Hindlimb muscle (tissue), 1 donor: ENCODE measurements around the gene C6orf47. TPM values are rescaled to one million over a fixed set of nuclear protein-coding genes. Genes with fewer than 3 reads are reported as not detected.

Experiments used
- DNase-seq: peaks from one replicate; pipeline ENCODE4 v3.0.0-alpha.2; 2013
- polyA plus RNA-seq: library from polyadenylated mRNA; unstranded; fragments of 120-200 nt; gene quantifications from one replicate; pipeline ENCODE4 v1.2.1, GENCODE V29; 2013; ENCODE audit not compliant: insufficient read length

C6orf47 gene
- polyA plus RNA-seq, 1 donor: 13.1 TPM

DNA sequence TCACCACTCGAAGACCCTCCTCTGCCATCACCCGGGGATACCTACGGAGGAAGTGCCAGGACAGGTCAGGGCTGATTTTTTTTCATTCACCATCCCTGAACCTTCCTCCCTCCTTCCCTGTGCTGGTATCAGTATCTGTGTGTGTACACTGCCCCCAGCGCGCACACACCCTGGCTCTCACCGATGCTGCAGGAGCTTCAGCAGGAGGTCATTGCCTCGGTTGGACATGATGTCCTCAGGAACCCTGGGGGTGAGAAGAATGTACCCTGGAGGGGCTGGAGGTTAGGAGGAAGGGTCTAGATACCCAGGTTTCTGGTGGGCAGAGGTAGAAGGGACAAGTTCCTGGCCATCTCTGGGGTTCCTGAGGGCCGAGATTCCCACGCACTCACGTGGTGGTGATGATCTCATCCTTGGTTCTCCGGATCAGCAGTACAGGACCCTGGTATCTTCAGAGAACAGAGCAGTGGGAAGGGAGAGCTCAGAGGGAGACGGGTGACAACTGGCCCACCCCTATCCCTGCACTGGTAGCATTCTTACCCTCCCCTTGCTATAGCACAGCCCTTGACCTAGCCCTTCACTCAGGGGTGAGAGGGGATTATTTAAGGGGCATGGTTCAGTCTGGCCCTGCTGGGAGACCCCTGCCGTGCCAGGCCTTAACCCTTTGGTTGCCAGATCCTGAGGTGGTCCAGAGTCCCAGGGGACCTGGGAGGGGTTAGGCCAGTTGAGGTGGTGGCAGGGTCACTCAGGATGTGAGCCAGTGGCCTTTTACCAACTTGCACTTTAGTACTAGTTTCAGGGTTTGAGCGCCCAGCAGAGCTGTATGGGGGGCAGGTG is 27.5 kb upstream of the C6orf47 start:
- DNase-seq: no peak

DNA sequence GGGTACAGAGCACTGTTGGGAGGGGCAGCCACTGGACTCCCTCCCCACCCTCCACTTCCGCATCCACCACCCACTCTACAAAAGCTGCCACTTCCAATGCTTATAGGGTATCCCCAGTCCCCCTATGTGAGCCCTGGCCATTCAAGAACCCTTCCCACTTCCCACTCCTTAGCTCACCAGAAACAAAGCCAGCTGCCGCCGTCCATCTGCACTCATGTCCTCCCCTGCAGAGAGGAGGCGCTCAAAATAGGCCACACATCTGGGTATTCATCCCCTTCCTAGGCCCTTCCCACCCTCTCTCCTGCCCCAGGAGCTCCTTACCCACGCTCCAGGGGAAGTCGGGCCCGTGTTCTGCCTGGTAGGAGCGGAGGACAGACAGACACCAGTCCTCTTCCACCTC is 26.7 kb upstream of the C6orf47 start:
- no peak for DNase-seq

DNA sequence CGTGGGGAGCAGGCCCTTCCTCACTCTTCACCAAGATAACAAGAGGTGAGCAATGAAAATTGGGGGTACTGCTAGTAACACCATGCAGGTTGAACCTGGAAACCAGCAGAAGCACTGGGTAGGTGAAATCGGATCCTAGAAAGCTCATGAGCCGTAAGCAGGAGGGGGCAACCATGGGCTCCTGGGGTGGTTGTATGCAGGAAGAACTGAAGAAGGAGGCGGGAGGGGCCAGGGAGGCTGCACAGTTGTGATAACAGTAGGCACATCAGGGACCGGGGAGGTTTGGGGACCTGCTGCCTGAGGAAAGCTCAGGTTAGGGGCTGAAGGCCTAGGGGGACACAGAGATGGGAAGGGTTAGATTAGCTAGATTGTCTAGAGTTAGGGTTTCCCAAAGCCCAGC is 25.9 kb upstream of the C6orf47 start:
- DNase-seq: no peak

DNA sequence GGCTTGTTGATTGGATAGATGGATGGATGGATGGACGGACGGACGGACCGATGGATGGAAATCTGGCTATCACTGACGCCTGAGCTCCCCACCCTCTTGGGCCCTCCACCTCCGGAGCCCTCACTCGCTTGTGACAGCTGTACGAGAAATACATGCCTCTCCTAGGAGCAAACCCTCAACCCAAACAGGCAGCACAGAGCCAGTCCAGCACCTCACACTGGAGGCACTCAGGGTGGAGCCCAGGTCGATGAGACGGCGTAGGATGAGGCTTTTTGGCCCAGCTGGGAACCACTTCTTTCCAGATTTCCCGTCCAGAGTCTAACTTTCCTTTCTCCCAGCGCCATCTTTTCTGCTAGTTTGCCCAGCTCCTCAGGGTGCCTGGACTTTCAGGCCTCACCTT is 23.0 kb upstream of the C6orf47 start:
- no peak for DNase-seq

DNA sequence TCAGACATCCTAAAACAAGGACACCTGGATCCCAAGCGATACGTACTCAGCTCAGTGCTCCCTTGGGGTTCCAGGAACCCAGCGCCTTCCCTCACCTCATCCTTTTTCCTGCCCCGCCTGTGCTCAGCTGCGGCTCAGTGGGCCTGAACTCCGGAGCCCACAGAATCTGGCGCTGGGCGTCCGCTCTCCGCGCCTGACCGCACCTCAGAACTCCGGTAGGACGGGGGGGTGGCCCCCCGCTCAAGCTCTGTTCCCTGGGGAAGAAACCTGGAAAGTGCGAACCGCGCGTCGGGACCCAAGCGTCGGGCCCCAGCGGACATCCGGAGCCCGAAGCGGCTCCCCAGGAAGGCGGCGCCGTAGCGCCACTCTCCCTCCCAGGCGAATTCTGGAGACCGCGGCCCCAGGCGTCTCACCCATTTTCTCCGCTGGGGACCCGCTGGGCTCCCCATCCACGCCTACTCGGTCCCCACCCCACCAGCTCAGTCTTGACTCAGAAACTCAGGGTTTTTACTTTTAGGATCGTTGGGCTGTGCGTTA is 20.6 kb upstream of the C6orf47 start:
- DNase-seq: peak; percentile 36

DNA sequence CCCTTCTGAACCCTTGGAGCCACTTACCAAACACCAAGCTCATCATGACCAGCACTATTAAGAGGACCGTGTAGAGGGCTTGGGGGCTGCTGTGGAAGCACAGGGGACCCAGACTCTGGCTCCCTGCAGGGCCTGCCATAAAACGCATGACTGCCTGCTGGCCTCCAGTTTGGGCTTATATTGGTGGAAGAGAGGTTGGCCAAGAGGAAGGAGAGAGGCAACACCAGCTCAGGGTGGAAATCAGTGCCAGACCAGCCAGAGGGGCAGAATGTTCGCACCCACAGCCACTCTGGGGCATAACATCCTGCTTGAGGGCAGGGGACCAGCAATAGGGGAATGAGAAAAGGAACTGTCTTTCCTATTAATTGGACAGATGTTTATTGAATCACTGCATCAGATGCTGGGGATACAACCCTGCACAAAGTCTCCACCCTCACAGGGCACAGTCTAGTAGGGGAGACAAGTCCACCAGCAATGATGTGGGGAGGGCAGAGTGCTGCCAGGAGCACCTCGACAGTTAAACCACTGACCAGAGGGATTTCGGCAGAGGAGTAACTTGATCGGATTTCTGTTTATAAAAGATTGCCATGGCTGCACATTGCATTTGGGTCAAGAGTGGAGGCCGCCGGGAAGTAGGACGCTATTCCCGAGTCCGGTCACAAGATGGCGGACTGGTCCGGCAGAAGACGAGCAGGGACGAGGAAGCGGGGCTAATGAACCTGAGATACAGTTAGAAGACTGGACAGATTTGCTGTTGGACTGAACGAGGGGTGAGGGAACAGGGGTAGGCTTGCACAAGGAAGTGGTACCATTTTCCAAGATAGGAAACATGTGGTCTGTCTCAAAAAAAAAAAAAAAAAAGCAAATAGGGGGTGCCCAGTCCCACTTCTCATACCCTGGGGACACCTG is 19.9 kb upstream of the C6orf47 start, which contains the start of gene LY6G5C:
TSS of gene LY6G5C (minus strand) at position 842 of the 909 bp plus-strand sequence. CDS start at position 148, 694 bp downstream.
- peak; percentile 87 for DNase-seq

DNA sequence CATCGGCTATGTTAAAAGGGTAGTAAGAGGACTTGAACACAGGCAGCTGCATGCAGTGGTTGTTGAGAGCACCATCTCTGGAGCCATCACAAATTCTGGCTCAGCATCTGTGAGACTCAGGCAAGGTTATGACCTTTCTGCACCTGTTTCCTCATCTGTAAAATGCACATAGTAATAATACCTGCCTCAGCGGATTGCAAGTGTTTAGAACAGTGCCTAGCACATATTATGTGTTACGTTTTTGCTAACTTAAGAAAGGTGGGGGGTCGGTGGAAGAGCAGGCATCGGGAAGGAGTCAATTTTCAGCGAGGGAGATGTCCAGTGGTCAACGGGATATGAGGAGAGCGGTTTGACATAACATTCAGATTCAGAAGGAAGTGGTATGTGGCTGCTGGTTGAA is 17.4 kb upstream of the C6orf47 start:
- DNase-seq: no peak

DNA sequence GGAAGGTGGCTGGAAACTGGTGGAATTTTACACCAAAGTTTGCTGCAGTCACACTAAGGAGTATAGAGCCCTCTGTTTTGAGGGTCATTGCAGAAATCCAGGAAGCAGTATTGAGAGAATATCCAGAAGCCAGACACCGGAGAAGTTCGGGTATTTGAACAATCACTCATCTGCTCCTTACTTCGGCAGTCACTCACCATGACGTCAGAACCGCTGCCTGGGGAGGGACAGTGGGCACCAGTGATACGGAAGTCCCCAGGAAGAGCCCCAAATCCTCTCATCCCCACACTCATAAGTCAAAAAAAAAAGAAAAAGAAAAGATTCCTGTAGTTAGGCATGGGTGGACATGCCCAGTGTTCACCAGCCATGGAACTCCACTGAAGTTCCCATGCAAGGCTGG is 16.3 kb upstream of the C6orf47 start:
- no peak for DNase-seq

DNA sequence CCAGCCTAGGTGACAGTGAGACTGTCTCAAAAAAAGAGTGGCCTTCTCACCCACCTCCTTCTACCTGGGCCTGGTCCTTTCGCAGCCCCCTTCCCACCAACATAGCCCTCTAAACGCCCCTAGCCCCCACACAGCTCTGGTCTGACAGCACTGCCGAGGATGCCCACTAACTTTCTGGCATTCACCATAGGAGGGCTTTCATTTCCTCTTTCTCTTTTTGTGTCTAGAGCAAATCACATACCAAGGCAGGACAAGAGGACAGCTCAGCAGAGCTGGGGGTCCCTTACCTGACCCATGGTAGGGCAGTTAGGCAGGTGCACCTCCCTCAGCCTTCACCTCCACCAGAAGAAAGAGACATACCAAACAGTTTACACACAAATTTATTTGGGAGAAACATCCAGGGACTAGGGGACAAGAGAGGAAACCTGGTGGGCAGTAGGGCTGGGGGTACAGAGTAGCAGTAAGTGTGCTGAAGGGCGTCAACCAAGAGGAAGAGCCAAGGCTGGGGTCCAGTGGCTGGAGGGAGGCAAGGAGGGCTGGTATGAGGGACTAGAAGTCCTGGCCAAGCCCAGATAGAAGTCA is 15.8 kb upstream of the C6orf47 start:
- no peak for DNase-seq

DNA sequence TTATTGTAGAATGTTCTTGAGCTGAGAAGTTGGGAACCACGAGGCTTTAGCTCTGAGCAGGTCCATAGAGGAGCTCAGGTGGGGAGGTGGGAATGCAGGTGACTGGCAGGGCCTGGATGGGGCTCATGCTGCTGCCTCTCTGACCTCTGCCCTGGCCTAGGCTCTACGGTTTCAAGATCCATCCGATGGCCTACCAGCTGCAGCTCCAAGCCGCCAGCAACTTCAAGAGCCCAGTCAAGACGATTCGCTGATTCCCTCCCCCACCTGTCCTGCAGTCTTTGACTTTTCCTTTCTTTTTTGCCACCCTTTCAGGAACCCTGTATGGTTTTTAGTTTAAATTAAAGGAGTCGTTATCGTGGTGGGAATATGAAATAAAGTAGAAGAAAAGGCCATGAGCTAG is 9.1 kb upstream of the C6orf47 start, which contains the start of gene LY6G5B:
TSS of gene LY6G5B (plus strand) at position 301 of the 400 bp plus-strand sequence. CDS start 975 bp downstream, outside the sequence.
- DNase-seq: no peak

DNA sequence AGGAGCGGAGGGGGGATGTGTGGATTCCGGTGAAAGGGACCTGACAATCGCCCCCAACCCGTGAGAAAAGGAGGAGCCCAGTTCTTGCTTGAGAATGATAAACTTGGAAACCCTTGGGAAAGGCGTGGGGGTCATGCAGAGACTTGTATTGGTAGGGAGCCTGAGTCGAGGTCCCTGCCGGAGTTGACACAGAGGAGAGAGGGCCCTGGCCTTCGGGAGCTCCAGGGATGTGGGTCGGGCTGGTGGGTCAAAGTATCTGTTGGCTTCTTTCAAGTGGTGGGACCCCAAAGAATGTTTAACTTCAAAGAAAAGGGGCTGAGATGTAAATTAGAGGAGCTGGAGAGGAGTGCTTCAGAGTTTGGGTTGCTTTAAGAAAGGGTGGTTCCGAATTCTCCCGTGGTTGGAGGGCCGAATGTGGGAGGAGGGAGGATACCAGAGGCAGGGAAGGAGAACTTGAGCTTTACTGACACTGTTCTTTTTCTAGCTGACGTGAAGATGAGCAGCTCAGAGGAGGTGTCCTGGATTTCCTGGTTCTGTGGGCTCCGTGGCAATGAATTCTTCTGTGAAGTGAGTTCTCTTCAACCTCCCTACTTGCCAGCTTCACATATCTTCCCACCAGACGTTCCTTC is 5.9 kb upstream of the C6orf47 start:
- no peak for DNase-seq

DNA sequence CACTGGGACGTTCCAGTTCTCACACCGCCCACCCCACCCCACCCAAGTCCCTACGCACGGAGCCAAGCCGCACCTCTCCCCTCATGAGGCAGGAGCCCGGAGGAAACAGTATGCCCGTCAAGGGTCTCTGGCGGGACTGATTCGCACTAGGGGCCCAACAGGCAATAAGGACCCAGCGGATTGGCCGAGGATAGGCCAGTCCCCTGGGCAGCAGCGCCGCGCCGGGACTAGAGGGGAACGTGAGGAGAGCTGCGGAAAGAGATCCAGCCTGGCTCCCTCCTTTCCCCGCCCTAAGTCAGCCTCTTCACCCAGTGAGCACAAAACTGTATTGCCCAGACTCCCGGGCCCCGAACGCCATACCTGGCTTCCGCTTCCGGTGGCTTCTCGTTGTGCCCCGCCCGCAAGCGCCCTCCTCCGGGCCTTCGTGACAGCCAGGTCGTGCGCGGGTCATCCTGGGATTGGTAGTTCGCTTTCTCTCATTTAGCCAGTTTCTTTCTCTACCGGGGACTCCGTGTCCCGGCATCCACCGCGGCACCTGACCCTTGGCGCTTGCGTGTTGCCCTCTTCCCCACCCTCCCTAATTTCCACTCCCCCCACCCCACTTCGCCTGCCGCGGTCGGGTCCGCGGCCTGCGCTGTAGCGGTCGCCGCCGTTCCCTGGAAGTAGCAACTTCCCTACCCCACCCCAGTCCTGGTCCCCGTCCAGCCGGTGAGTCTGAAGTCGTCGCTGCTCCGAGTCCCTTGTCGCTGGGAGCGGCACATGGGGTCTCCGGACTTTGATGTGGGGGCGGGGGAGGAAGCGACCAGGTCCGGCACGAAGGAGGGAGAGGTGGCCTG is 5.1 kb upstream of the C6orf47 start, which contains the start of gene CSNK2B:
TSS of gene CSNK2B (plus strand) at position 580 of the 836 bp plus-strand sequence. CDS start 752 bp downstream, outside the sequence.
- peak; percentile 98 for DNase-seq

DNA sequence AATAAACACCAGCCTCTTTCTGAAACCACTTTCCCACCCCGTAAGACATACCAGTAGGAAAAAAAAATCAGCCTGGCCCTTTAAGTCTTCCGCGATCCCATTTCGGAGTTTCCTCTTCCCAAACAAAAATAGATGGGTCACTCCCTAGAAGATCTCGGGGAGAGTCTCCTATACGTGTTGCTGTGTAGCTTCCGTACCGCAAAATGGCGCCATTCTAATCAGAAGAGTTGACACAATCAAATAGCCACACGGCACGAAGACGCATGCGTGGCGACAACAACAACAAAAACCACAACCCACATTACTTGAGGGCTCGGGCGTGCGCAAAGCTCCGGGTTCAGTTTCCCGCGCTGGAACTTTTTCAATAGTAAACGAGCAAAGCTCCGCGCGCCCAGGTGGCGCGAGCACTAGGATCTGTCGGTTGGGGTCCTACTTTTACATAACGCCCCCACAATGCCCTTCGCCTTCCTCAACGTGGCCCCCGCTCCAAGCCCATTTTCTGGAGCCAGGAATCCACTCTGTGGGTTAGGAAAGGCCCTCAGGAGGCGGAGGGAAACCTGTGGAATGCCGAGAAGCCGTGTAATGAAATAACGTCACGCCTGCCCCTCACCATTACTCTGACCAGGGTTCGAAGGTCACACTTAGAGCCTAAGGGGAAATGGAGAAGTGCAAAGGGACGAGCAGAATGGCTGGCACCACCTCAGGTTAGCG is 4.4 kb upstream of the C6orf47 start, which contains the start of gene GPANK1:
TSS of gene GPANK1 (minus strand) at position 208 of the 711 bp plus-strand sequence. CDS start 519 bp downstream, outside the sequence.
- DNase-seq: peak; percentile 96

DNA sequence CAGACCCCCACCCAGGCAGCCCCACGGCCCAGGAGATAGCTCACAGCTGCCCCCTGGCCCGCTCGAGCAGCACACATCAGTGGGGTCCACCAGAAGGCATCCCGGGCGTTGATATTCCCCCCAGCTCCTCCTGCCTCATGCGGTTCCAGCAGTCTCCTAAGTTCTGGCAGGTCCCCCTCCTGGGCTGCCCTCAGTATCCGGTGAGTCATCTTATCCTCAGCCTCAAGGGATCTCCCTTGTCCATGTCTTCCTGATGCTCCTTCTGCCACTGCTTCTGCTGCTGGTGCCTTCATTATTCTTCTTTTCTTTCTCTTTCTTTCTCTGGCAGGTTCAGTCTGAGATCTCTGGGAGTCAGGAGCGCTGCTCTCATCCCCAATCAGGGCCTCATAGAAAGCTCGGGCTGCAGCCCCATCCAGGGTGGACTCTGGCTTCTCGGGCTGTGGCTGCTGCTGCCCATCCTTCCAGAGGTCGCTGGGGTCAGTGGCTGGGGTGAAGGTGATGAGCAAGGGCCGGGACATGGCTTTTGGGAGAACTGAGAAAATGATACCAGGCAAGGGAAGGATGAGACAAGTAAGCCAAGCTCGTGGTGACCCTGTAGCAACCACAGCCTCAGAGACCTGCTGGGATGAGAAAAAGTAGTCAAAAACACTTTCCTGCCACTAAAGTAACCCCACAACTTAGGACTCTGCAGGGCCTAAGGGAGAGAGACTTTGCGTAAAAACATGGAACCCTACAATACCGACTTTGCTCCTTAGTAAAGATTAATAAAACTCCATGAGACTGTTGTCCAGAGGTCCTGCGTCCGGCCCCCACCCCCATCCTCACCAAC is 3.6 kb upstream of the C6orf47 start:
- DNase-seq: peak; percentile 59

DNA sequence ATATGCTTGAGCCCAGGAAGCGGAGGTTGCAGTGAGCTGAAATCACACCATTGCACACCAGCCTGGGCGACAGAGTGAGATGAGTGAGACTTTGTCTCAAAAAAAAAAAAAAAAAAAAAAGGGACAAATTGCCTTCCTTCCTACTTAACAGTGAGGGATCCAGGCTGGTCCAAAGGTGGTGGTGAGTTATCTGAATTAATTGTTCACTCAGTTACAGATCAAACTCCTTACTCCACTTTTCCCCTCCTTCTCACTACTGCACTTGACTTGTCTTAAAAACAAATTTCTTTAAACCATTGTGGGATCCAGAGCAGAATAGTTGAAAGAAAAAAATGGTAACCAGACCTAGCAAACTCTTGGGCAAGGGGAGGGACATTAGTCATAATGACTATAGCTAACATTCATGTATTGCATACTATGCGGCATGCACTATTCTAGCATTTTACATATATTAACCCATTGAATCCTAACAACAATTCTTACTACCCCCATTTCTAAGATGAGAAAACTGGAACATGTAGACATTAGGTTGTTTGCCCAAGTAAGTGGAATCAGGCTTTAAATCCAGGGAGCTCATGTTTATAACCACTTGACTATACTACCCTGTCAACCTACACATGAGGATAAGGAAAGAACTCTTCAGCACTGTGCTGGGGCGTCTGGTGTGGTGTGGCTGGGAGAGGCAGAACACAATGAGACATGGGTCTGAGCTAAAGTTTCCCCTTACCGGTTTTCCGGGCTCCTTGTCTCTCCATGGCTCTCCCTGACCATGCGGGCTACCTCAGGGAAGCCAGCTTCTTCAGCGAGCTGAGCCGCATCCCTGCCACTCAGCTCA is 2.8 kb upstream of the C6orf47 start:
- no peak for DNase-seq

DNA sequence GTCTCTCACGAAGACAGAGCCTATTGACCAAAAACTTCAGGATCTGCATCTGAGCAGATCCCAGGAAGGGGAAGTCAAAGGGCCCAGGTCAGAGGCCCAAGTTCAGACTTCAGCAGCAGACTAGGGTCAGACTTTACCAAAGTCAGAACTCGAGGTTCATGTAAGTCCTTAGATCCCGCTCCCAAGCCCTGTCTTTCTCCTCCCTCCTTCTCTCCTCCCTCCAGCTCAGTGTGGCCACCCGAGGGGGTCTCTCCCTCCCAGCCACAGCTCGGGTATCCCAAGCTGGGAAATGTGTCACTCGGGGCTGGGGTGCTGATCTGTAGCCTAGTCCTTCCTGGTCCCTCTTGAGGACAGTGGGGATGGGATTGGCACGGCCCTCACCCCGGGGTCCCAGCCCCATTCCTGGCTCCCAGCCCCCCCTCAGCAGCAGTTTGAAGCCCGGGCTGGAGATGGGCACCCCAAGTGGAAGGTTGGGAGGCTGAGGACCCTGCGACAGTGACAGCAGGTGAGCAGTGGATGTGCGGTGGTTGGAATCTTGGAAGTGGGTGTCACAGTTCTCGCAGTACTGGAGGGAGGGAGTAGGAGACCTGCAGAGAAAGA is 1.6 kb upstream of the C6orf47 start:
- no peak for DNase-seq

DNA sequence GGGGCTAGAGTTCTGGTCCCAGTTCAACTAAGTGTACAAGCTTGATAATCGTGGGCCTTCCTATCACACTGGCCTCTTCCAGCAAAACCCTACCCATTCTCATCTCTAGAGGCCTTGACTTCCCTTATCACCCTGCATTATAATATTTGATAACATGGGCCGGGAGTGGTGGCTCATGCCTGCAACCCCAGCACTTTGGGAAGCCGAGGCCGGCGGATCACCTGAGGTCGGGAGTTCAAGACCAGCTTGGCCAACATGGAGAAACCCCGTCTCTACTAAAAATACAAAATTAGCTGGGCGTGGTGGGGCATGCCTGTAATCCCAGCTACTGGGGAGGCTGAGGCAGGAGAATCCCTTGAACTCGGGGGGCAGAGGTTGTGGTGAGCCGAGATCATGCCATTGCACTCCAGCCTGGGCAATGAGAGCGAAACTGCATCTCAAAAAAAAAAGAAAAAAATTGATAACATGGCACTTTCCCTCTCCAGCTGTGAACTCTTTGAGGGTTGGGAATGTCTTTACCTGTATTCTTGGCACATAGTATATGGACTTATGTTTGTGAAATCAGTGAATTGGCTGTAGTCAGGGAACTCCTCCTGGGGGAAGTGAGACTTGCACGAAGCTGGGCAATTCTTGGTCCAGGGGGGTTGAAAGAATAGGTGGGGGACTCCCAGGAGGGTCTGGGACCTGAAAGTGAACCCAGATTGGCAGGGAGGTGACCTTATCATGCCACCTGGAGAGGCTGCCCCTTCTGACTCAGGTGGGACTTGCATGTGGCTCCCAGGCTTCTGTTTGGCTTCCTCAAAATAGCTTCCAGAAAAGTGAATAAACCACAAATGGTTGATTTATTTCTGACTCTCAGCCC is 915 bp upstream of the C6orf47 start:
- no peak for DNase-seq
